C4-2B (cell line): ENCODE data around the gene AURKB.

Source experiments
- CTCF ChIP-seq: fragments of 450-650 bp; conservative IDR thresholded peaks from 2 replicates; pipeline ENCODE4 v1.5.1; 2017; ENCODE audit warnings: mild to moderate bottlenecking
- ZFX ChIP-seq: fragments of 450-650 bp; IDR thresholded peaks from 2 replicates; pipeline ENCODE4 v1.6.1; 2017

- TF ChIP-seq CTCF = no peak; the same call in 1 of the 2 replicates
- TF ChIP-seq ZFX = no peak
These were observed 43.4 kb upstream of the AURKB start for GRCh38 chr17:8253801-8254200.
